ENCODE results near the gene RAPGEF4.

- TF ChIP-seq POLR2AphosphoS5 (IDR thresholded peaks at IDR 0.05; ENCODE audit: low read depth, low read length): no peak
- TF ChIP-seq CTCF (IDR thresholded peaks at IDR 0.05): no peak
- no peak for TF ChIP-seq REST (IDR thresholded peaks at IDR 0.05; ENCODE audit: insufficient read depth in 1 of 2, low read depth in 2 of 2, low read length in 1 of 2)
- TF ChIP-seq SIN3A (IDR thresholded peaks at IDR 0.05; ENCODE audit: borderline replicate concordance, insufficient read depth, low read depth, low read length): no peak
- no peak for TF ChIP-seq TCF7L2 (IDR thresholded peaks at IDR 0.05; ENCODE audit: low read depth, low read length)
These were observed 280.8 kb downstream of the RAPGEF4 start for GRCh38 chr2:173016451-173016850.

Data from Panc1 (cell line).